ENCODE measurements around the gene C17orf114.
A peak's percentile ranks its signal among the peaks of the same experiment; 100 is the strongest.
"Not testable (repeated sequence)": the region's sequence is repeated elsewhere in the genome, so short reads cannot be mapped to it uniquely, and the experiment has no call there.

Gene C17orf114

GRCh38 chr17:4834681-4835020, 32.5 kb upstream of the C17orf114 start:
- ChIA-PET CTCF (no interaction called here), POLR2A (interaction anchor here (1.0 kb wide), 1 partner anchor 28 kb away, joined by 3 read pairs; the partner anchor contains the start of gene PLD2)
- H3K4me3 Mint-ChIP-seq: peak overlapping the region; percentile 91
- TF ChIP-seq CTCF (IDR thresholded peaks at IDR 0.05): no peak
- H3K36me3 Mint-ChIP-seq (ENCODE audit: low read depth): peaks cover 15% of the 10 kb centered on the region
- no peaks in the 10 kb centered on the region for H3K27me3 Mint-ChIP-seq
- H3K4me1 Mint-ChIP-seq: peaks cover 36% of the 10 kb centered on the region
- no peaks in the 10 kb centered on the region for H3K9me3 Mint-ChIP-seq
- DNase-seq: no peak
- H3K27ac Mint-ChIP-seq: peak overlapping the region; percentile 83
- no peak for ATAC-seq (ENCODE audit: low read depth)
- intact Hi-C loops (cut with micrococcal nuclease): no loop called here

GRCh38 chr17:4833941-4834680, 32.0 kb upstream of the C17orf114 start:
- CTCF ChIA-PET: no interaction called here
- Mint-ChIP-seq H3K27ac (peak overlapping the region; percentile 83), H3K27me3 (no peaks in the 10 kb centered on the region), H3K36me3 (ENCODE audit: low read depth) (peaks cover 13% of the 10 kb centered on the region), H3K9me3 (no peaks in the 10 kb centered on the region), H3K4me1 (peaks cover 34% of the 10 kb centered on the region), H3K4me3 (peak overlapping the region; percentile 91)
- no peak for TF ChIP-seq CTCF (IDR thresholded peaks at IDR 0.05)
- intact Hi-C loops (cut with micrococcal nuclease): loop anchor here (1.0 kb wide), 5 partner anchors 38 to 691 kb away; partner anchors contain the start of genes ARRB2, CYB5D2, MED11 and PSMB6
- POLR2A ChIA-PET: interaction anchor here (0.5 to 1.9 kb wide), 5 partner anchors 27 to 480 kb away, joined by 3 to 4 read pairs (median 3); partner anchors contain the start of genes PLD2 and PSMB6
- no peak for DNase-seq
- ATAC-seq (ENCODE audit: low read depth): no peak

- DNase-seq (peak; percentile 88), ATAC-seq (ENCODE audit: low read depth) (peak; percentile 95)
- CTCF ChIA-PET: interaction anchor here (1.2 kb wide), 1 partner anchor 28 kb away, joined by 3 read pairs; no protein-coding TSS in a partner anchor
- Mint-ChIP-seq H3K9me3 (no peaks in the 10 kb centered on the region), H3K36me3 (ENCODE audit: low read depth) (peaks cover 13% of the 10 kb centered on the region), H3K27me3 (no peaks in the 10 kb centered on the region), H3K4me1 (peaks cover 33% of the 10 kb centered on the region), H3K4me3 (peak within 1 kb of the TSS; percentile 94), H3K27ac (peak within 1 kb of the TSS; percentile 96)
- no peak for TF ChIP-seq CTCF (IDR thresholded peaks at IDR 0.05)
- POLR2A ChIA-PET: interaction anchor here (0.5 to 1.9 kb wide), 7 partner anchors 13 to 101 kb away, joined by 3 to 7 read pairs (median 3); partner anchors contain the start of genes PLD2 and PSMB6
- intact Hi-C loops (cut with micrococcal nuclease): loop anchor here (1.0 kb wide), 5 partner anchors 37 to 690 kb away; partner anchors contain the start of genes ARRB2, CYB5D2, MED11 and PSMB6
Observed at GRCh38 chr17:4833178-4833940, 31.2 kb upstream of the C17orf114 start, which contains the start of gene MINK1. MINK1 (plus strand) TSS chr17:4833340; CDS start chr17:4833584, 244 bp downstream.

GRCh38 chr17:4832829-4833177, 30.7 kb upstream of the C17orf114 start:
- H3K27ac Mint-ChIP-seq: peak overlapping the region; percentile 96
- H3K4me3 Mint-ChIP-seq: peak overlapping the region; percentile 94
- POLR2A ChIA-PET: interaction anchor here (0.5 to 1.9 kb wide), 6 partner anchors 12 to 101 kb away, joined by 3 to 7 read pairs (median 3); partner anchors contain the start of gene PLD2
- H3K27me3 Mint-ChIP-seq; H3K9me3 Mint-ChIP-seq; H3K36me3 Mint-ChIP-seq (ENCODE audit: low read depth); DNase-seq: not testable (repeated sequence)
- ATAC-seq (ENCODE audit: low read depth): peak; percentile 10
- intact Hi-C loops (cut with micrococcal nuclease): loop anchor here (1.0 kb wide), 5 partner anchors 37 to 690 kb away; partner anchors contain the start of genes ARRB2, CYB5D2, MED11 and PSMB6
- peaks cover 28% of the 10 kb centered on the region for H3K4me1 Mint-ChIP-seq
- CTCF ChIA-PET: interaction anchor here (1.2 kb wide), 1 partner anchor 29 kb away, joined by 3 read pairs; no protein-coding TSS in a partner anchor

- H3K4me1 Mint-ChIP-seq: no peaks in the 10 kb centered on the region
- ChIA-PET POLR2A (no interaction called here), CTCF (no interaction called here)
- H3K4me3 Mint-ChIP-seq: no peak overlapping the region
- intact Hi-C loops (cut with micrococcal nuclease): no loop called here
- no peaks in the 10 kb centered on the region for H3K9me3 Mint-ChIP-seq
- no peaks in the 10 kb centered on the region for H3K27me3 Mint-ChIP-seq
- H3K36me3 Mint-ChIP-seq (ENCODE audit: low read depth): peaks cover 2% of the 10 kb centered on the region
- H3K27ac Mint-ChIP-seq: no peak overlapping the region
- no peak for DNase-seq
- ATAC-seq (ENCODE audit: low read depth): no peak
- TF ChIP-seq CTCF (IDR thresholded peaks at IDR 0.05): no peak
Observed at GRCh38 chr17:4827399-4827798, 25.3 kb upstream of the C17orf114 start.
